K562 (cell line): ENCODE measurements around the gene MIF. TPM values are rescaled to one million over a fixed set of nuclear protein-coding genes. Genes with fewer than 3 reads are reported as not detected.
"Not testable (repeated sequence)": the region's sequence is repeated elsewhere in the genome, so short reads cannot be mapped to it uniquely, and the experiment has no call there.

Source experiments
- ATAC-seq: fragments of 200-7000 bp; cut with Tn5 transposase; 3 replicates; pipeline ENCODE4 v1.9.1; 2020; ENCODE audit warnings: moderate library complexity
- BruUV-seq: library from RNA; stranded (reverse); fragments of 400-500 nt; replicated peaks from 2 replicates; lab custom pipeline; 2021; lab: Mats Ljungman, UMichigan
- CTCF ChIA-PET: fragments of 300-600 bp; formaldehyde crosslinking; extraction: SDS; loops from one replicate; lab custom pipeline; 2021; ENCODE audit warnings: low intra/inter-chr PET ratio; lab: Yijun Ruan, JAX
- POLR2A ChIA-PET: fragments of 300-600, 350-650 bp; sonication (Branson Sonifier 250); formaldehyde crosslinking; extraction: SDS; loops from one replicate; lab custom pipeline; 2021; ENCODE audit warnings: antibody characterized with exemption, inconsistent platforms; lab: Yijun Ruan, JAX
- DNase-seq, 4 experiments: peaks; one replicate each; pipeline versions ENCODE4 v3.0.0 to v3.0.0-alpha.2; 2011 to 2018; ENCODE audit warnings: low spot score in 3 of 4, mixed read lengths in 3 of 4; ENCODE audit errors: extremely low read depth in 1 of 4
- FAIRE-seq: peaks from 2 replicates; lab custom pipeline; 2011; peaks lifted over from hg19 to GRCh38; lab: Jason Lieb, UNC
- H2AFZ ChIP-seq: 2 replicates; pipeline ENCODE4 v1.6.0; 2011; ENCODE audit warnings: low read depth, low read length, control low read depth, inconsistent platforms
- H3K27ac ChIP-seq: fragments of 200-600 bp; 3 replicates; pipeline ENCODE4 v1.8.0; 2011; ENCODE audit warnings: low read depth, mild to moderate bottlenecking, control low read depth, inconsistent platforms, low read length, moderate library complexity, mixed read lengths; ENCODE audit errors: extremely low read depth
- H3K27me3 ChIP-seq, 2 experiments: fragments of 300-600 bp in 1 of 2; 2 replicates in 1 of 2; 3 replicates in 1 of 2; pipeline versions ENCODE4 v1.6.0 to v1.8.0; 2011; ENCODE audit warnings: inconsistent platforms in 2 of 2, low read length in 2 of 2, mild to moderate bottlenecking in 1 of 2, mixed read lengths in 1 of 2, moderate library complexity in 1 of 2; ENCODE audit not compliant: control insufficient read depth in 2 of 2, insufficient read depth in 2 of 2
- H3K36me3 ChIP-seq: fragments of 300-600 bp; 3 replicates; pipeline ENCODE4 v1.8.0; 2011; ENCODE audit warnings: mild to moderate bottlenecking, low read length, inconsistent platforms; ENCODE audit not compliant: control insufficient read depth, insufficient read depth
- H3K4me1 ChIP-seq, 2 experiments: fragments of 200-600 bp in 1 of 2; replicated peaks in 1 of 2; 2 replicates in 1 of 2; 3 replicates in 1 of 2; pipeline versions ENCODE4 v1.5.1 to v1.8.0; 2011; ENCODE audit warnings: inconsistent platforms in 2 of 2, low read length in 2 of 2, mild to moderate bottlenecking in 1 of 2, mixed read lengths in 1 of 2, moderate library complexity in 1 of 2; ENCODE audit not compliant: control insufficient read depth in 2 of 2, insufficient read depth in 2 of 2
- H3K4me2 ChIP-seq: 2 replicates; pipeline ENCODE4 v1.6.1; 2011; ENCODE audit warnings: low read length, control low read depth, inconsistent platforms, mixed read lengths; ENCODE audit not compliant: insufficient read depth
- H3K4me3 ChIP-seq: fragments of 200-600 bp; sonication (generic), shearing (Covaris generic); 2 replicates; pipeline ENCODE4 v1.5.1; 2016; ENCODE audit warnings: control low read depth, inconsistent platforms
- H3K79me2 ChIP-seq: fragments of 200-600 bp; 3 replicates; pipeline ENCODE4 v1.8.0; 2011; ENCODE audit warnings: low read length, inconsistent platforms; ENCODE audit not compliant: control insufficient read depth, insufficient read depth
- H3K9ac ChIP-seq, 2 experiments: 2 replicates each; pipeline versions ENCODE4 v1.6.0 to v1.6.1; 2011; ENCODE audit warnings: low read depth in 2 of 2, low read length in 2 of 2, control low read depth in 1 of 2, inconsistent platforms in 1 of 2, mild to moderate bottlenecking in 1 of 2, mixed read lengths in 1 of 2; ENCODE audit not compliant: insufficient read depth in 1 of 2
- H3K9me1 ChIP-seq: one replicate; pipeline ENCODE4 v1.6.0; 2011; ENCODE audit warnings: inconsistent platforms, mild to moderate bottlenecking, low read length, moderate library complexity; ENCODE audit not compliant: control insufficient read depth, insufficient read depth
- H3K9me3 ChIP-seq: replicated peaks from 2 replicates; pipeline ENCODE4 v1.5.1; 2011; ENCODE audit warnings: low read depth, low read length, inconsistent platforms; ENCODE audit not compliant: control insufficient read depth, insufficient read depth
- H4K20me1 ChIP-seq: replicated peaks from 2 replicates; pipeline ENCODE4 v1.6.1; 2011; ENCODE audit warnings: low read length, inconsistent platforms, mixed read lengths; ENCODE audit not compliant: control insufficient read depth, insufficient read depth
- WGBS: fragments of 100-300 bp; shearing (Covaris generic); methylation state at CpG from one replicate; pipeline ENCODE4 v1.1.6; 2016; ENCODE audit warnings: low coverage, mixed read lengths; ENCODE audit not compliant: insufficient coverage; ENCODE audit errors: missing lambda C conversion rate; 5-methylcytosine and 5-hydroxymethylcytosine counted together
- in situ Hi-C: fragments of 300-500 bp; cut with MboI; formaldehyde crosslinking; loops from 4 replicates; pipeline ENCODE4 v1.15.0; 2018; ENCODE audit warnings: inconsistent platforms, mixed read lengths
- intact Hi-C: fragments of 100-400 bp; cut with micrococcal nuclease; formaldehyde crosslinking; loops from 2 replicates; pipeline ENCODE4 v1.14.2; 2022
- polyA plus RNA-seq, 8 experiments: library from polyadenylated mRNA; depleted of rRNA in 4 of 8; stranded (reverse) in 5 of 8; unstranded in 3 of 8; fragments of >200 nt; fragmentation: Nextera tagmentation in 2 of 8; fragmentation: Illumina TruSeq in 1 of 8; extraction: Ambion mirVana in 2 of 8; extraction: Trizol in 1 of 8; gene quantifications; 2 replicates each; pipeline versions ENCODE4 v1.2.1 to v1.2.3, GENCODE V29; 2011 to 2014; ENCODE audit warnings: inconsistent platforms in 1 of 8, missing spikeins in 1 of 8
- total RNA-seq, 7 experiments: library from RNA; depleted of rRNA in 6 of 7; stranded (reverse); fragments of >200 nt in 6 of 7; fragmentation: Illumina TruSeq in 2 of 7; extraction: Trizol in 2 of 7; gene quantifications; 2 replicates each; pipeline versions ENCODE4 v1.2.1 to v1.2.3, GENCODE V29; 2011 to 2021; ENCODE audit warnings: low replicate concordance in 1 of 7
- TF ChIP-seq, protein P1 (sequence below): fragments of 450-650 bp; IDR thresholded peaks from 2 replicates; pipeline ENCODE4 v1.6.1; 2018; ENCODE audit not compliant: partially characterized antibody

MIF gene
- total and polyA plus RNA-seq, 9 of the 15 experiments (the other 6 are each of a cell fraction or from before 2014, with no cell fraction given): 7.4 to 666 (median 193) TPM

- H3K27ac ChIP-seq, BruUV-seq, H4K20me1 ChIP-seq, ATAC-seq, H3K9me3 ChIP-seq, H3K4me3 ChIP-seq, intact Hi-C loops, H3K4me1 ChIP-seq, H3K36me3 ChIP-seq, FAIRE-seq, H3K9ac ChIP-seq, H2AFZ ChIP-seq, H3K27me3 ChIP-seq, DNase-seq, H3K9me1 ChIP-seq, H3K4me2 ChIP-seq, H3K79me2 ChIP-seq: not testable (repeated sequence)
- ChIA-PET CTCF (interaction anchor here (0.6 kb wide), 1 partner anchor 96 kb away, joined by 4 read pairs; no protein-coding TSS in a partner anchor), POLR2A (interaction anchor here (0.5 kb wide), 1 partner anchor 262 kb away, joined by 3 read pairs; no protein-coding TSS in a partner anchor)
- WGBS: 37% methylated on average over 7 of the region's 11 CpGs
- TF ChIP-seq, protein P1, sequence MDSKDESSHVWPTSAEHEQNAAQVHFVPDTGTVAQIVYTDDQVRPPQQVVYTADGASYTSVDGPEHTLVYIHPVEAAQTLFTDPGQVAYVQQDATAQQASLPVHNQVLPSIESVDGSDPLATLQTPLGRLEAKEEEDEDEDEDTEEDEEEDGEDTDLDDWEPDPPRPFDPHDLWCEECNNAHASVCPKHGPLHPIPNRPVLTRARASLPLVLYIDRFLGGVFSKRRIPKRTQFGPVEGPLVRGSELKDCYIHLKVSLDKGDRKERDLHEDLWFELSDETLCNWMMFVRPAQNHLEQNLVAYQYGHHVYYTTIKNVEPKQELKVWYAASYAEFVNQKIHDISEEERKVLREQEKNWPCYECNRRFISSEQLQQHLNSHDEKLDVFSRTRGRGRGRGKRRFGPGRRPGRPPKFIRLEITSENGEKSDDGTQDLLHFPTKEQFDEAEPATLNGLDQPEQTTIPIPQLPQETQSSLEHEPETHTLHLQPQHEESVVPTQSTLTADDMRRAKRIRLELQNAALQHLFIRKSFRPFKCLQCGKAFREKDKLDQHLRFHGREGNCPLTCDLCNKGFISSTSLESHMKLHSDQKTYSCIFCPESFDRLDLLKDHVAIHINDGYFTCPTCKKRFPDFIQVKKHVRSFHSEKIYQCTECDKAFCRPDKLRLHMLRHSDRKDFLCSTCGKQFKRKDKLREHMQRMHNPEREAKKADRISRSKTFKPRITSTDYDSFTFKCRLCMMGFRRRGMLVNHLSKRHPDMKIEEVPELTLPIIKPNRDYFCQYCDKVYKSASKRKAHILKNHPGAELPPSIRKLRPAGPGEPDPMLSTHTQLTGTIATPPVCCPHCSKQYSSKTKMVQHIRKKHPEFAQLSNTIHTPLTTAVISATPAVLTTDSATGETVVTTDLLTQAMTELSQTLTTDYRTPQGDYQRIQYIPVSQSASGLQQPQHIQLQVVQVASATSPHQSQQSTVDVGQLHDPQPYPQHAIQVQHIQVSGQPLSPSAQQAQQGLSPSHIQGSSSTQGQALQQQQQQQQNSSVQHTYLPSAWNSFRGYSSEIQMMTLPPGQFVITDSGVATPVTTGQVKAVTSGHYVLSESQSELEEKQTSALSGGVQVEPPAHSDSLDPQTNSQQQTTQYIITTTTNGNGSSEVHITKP: peak; percentile 91
- in situ Hi-C loops: loop anchor here (25.0 kb wide), 1 partner anchor 552 kb away; no protein-coding TSS in a partner anchor
These were observed 29.6 kb upstream of the MIF start for GRCh38 chr22:23864499-23865154.
